GM12892 (cell line): ENCODE data around the gene TMEM238L.

Experiments used
- POLR2A ChIP-seq: IDR thresholded peaks from 2 replicates; pipeline ENCODE4 v1.6.1; 2011; ENCODE audit warnings: low read depth, low read length, control low read depth
- POLR2AphosphoS5 ChIP-seq: IDR thresholded peaks from 2 replicates; pipeline ENCODE4 v1.6.1; 2011; ENCODE audit warnings: low read depth, low read length, control low read depth

DNA sequence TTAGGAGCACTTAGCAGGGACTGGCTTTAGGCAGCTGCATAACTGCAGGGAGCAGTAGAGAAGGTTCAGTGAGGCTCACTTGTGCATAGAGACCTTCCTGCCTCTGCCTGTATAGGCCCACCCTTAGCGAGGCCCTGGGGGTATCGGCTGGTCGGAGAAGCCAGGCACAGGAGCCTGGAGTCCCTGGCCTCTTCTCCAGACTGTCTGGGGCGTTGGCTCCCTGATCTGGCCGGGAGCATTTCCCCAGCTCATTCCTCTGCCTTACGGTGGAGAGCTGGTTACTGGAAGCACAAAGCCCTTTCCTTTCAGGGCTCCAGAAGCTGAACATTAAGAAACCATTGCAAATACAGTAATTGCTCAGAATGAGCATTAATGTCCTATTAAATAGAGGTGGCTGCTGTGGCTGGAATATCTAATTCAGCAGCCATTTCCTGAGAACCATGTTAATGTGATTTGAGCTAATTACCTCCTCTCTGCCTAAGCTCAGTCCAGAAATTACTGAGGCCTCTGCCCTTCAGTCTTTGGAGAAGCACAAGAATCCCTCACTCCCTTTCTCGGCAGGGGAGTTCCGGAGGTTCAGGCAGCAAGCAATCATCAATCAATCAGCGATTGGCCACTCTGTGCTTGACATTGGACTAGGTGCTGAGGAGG, 55.2 kb downstream of the TMEM238L start:
- TF ChIP-seq POLR2A (no peak), POLR2AphosphoS5 (no peak)
